Central memory CD8-positive, alpha-beta T cell (primary cell): Measurements from ENCODE around the gene SIX3.

ENCODE experiments used
- ATAC-seq: fragments of 150-1000 bp; cut with Tn5 transposase; replicated peaks from 2 replicates; pipeline ENCODE4 v1.10.0; 2022; ENCODE audit warnings: mild to moderate bottlenecking, moderate FRiP score, moderate number of reproducible peaks; ENCODE audit not compliant: poor library complexity, severe bottlenecking; ENCODE audit errors: extremely low read depth
- DNase-seq, 2 donors: peaks; one replicate each; pipeline ENCODE4 v3.0.0; 2021; ENCODE audit warnings: low spot score in 2 of 2
- H3K27ac Mint-ChIP-seq: one replicate; pipeline ENCODE4 v1.8.0; 2022; ENCODE audit warnings: low read depth, mild to moderate bottlenecking, moderate library complexity, mixed read lengths
- H3K27me3 Mint-ChIP-seq: one replicate; pipeline ENCODE4 v1.8.0; 2022; ENCODE audit warnings: mixed read lengths
- H3K36me3 Mint-ChIP-seq: one replicate; pipeline ENCODE4 v1.8.0; 2022; ENCODE audit warnings: mild to moderate bottlenecking, moderate library complexity, mixed read lengths; ENCODE audit not compliant: insufficient read depth
- H3K4me1 Mint-ChIP-seq: one replicate; pipeline ENCODE4 v1.8.0; 2022; ENCODE audit warnings: mixed read lengths
- H3K4me3 Mint-ChIP-seq: one replicate; pipeline ENCODE4 v1.8.0; 2022; ENCODE audit warnings: mild to moderate bottlenecking, moderate library complexity, mixed read lengths
- H3K9me3 Mint-ChIP-seq: one replicate; pipeline ENCODE4 v1.8.0; 2022; ENCODE audit warnings: mixed read lengths

Gene SIX3

GRCh38 chr2:44949329-44950151 is 8.0 kb downstream of the SIX3 start:
- Mint-ChIP-seq H3K9me3 (no peaks in the 10 kb centered on the region), H3K4me3 (no peak overlapping the region), H3K27me3 (peaks cover 94% of the 10 kb centered on the region), H3K4me1 (peaks cover 5% of the 10 kb centered on the region), H3K27ac (no peak overlapping the region), H3K36me3 (no peaks in the 10 kb centered on the region)
- DNase-seq (no peak), ATAC-seq (no peak)

- no peaks in the 10 kb centered on the region for H3K36me3 Mint-ChIP-seq
- H3K27me3 Mint-ChIP-seq = peaks cover 94% of the 10 kb centered on the region
- no peak for DNase-seq
- no peaks in the 10 kb centered on the region for H3K9me3 Mint-ChIP-seq
- no peak overlapping the region for H3K27ac Mint-ChIP-seq
- ATAC-seq = no peak
- no peak overlapping the region for H3K4me3 Mint-ChIP-seq
- H3K4me1 Mint-ChIP-seq = peaks cover 5% of the 10 kb centered on the region
These were observed 9.1 kb downstream of the SIX3 start for GRCh38 chr2:44950646-44951045.

- DNase-seq (no peak), ATAC-seq (no peak)
- Mint-ChIP-seq H3K9me3 (no peaks in the 10 kb centered on the region), H3K36me3 (no peaks in the 10 kb centered on the region), H3K27me3 (peaks cover 94% of the 10 kb centered on the region), H3K4me3 (no peak overlapping the region), H3K4me1 (peaks cover 9% of the 10 kb centered on the region), H3K27ac (no peak overlapping the region)
These were observed 9.6 kb downstream of the SIX3 start for GRCh38 chr2:44951124-44951523.

GRCh38 chr2:44951714-44952113 is 10.2 kb downstream of the SIX3 start:
- DNase-seq (no peak), ATAC-seq (no peak)
- Mint-ChIP-seq H3K36me3 (no peaks in the 10 kb centered on the region), H3K4me3 (no peak overlapping the region), H3K9me3 (no peaks in the 10 kb centered on the region), H3K27me3 (peaks cover 94% of the 10 kb centered on the region), H3K27ac (no peak overlapping the region), H3K4me1 (peaks cover 9% of the 10 kb centered on the region)

GRCh38 chr2:44952143-44952805 is 10.8 kb downstream of the SIX3 start:
- H3K36me3 Mint-ChIP-seq = no peaks in the 10 kb centered on the region
- peaks cover 9% of the 10 kb centered on the region for H3K4me1 Mint-ChIP-seq
- ATAC-seq = no peak
- peak overlapping the region; percentile 5 for H3K4me3 Mint-ChIP-seq
- H3K9me3 Mint-ChIP-seq = no peaks in the 10 kb centered on the region
- no peak for DNase-seq
- no peak overlapping the region for H3K27ac Mint-ChIP-seq
- H3K27me3 Mint-ChIP-seq = peaks cover 94% of the 10 kb centered on the region

GRCh38 chr2:44952806-44953498 is 11.4 kb downstream of the SIX3 start:
- Mint-ChIP-seq H3K27me3 (peaks cover 94% of the 10 kb centered on the region), H3K9me3 (no peaks in the 10 kb centered on the region), H3K36me3 (no peaks in the 10 kb centered on the region), H3K4me3 (peak overlapping the region; percentile 5), H3K27ac (no peak overlapping the region), H3K4me1 (peaks cover 9% of the 10 kb centered on the region)
- ATAC-seq (no peak), DNase-seq (no peak)

GRCh38 chr2:44953499-44953883 is 12.0 kb downstream of the SIX3 start:
- Mint-ChIP-seq H3K4me3 (no peak overlapping the region), H3K4me1 (peaks cover 9% of the 10 kb centered on the region)

GRCh38 chr2:44954447-44954888 is 13.0 kb downstream of the SIX3 start:
- ATAC-seq = no peak
- Mint-ChIP-seq H3K9me3 (no peaks in the 10 kb centered on the region), H3K36me3 (no peaks in the 10 kb centered on the region), H3K4me1 (peaks cover 9% of the 10 kb centered on the region), H3K27me3 (peaks cover 97% of the 10 kb centered on the region), H3K27ac (no peak overlapping the region), H3K4me3 (no peak overlapping the region)
- no peak for DNase-seq

More at GRCh38 chr2:44953499-44953883, 12.0 kb downstream of the SIX3 start:
- no peak overlapping the region for H3K27ac Mint-ChIP-seq
- DNase-seq (no peak), ATAC-seq (no peak)
- peaks cover 97% of the 10 kb centered on the region for H3K27me3 Mint-ChIP-seq
- no peaks in the 10 kb centered on the region for H3K36me3 Mint-ChIP-seq
- no peaks in the 10 kb centered on the region for H3K9me3 Mint-ChIP-seq

GRCh38 chr2:44954889-44955592 is 13.5 kb downstream of the SIX3 start:
- H3K4me3 Mint-ChIP-seq = no peak overlapping the region
- no peaks in the 10 kb centered on the region for H3K9me3 Mint-ChIP-seq
- H3K36me3 Mint-ChIP-seq = no peaks in the 10 kb centered on the region
- H3K4me1 Mint-ChIP-seq = peaks cover 9% of the 10 kb centered on the region
- H3K27ac Mint-ChIP-seq = no peak overlapping the region
- H3K27me3 Mint-ChIP-seq = peaks cover 95% of the 10 kb centered on the region
- no peak for DNase-seq
- no peak for ATAC-seq

- Mint-ChIP-seq H3K9me3 (no peaks in the 10 kb centered on the region), H3K4me3 (no peak overlapping the region), H3K4me1 (peaks cover 9% of the 10 kb centered on the region), H3K36me3 (no peaks in the 10 kb centered on the region), H3K27ac (no peak overlapping the region), H3K27me3 (peaks cover 90% of the 10 kb centered on the region)
- peak; percentile 54 to 65 for DNase-seq
- ATAC-seq = peak; percentile 66
These were observed 14.3 kb downstream of the SIX3 start for GRCh38 chr2:44955593-44956392.

GRCh38 chr2:44956843-44957242 is 15.3 kb downstream of the SIX3 start:
- Mint-ChIP-seq H3K9me3 (no peaks in the 10 kb centered on the region), H3K4me3 (no peak overlapping the region), H3K4me1 (peaks cover 9% of the 10 kb centered on the region), H3K27me3 (peaks cover 90% of the 10 kb centered on the region), H3K36me3 (no peaks in the 10 kb centered on the region), H3K27ac (no peak overlapping the region)
- no peak for ATAC-seq
- DNase-seq = no peak
